ENCODE measurements around the gene NKD1.

The NKD1 gene

GRCh38 chr16:50601341-50601740, 53.1 kb downstream of the NKD1 start:
- DNase-seq (ENCODE audit: low read depth), result no peak

- no peak for DNase-seq (ENCODE audit: low read depth)
Measured at GRCh38 chr16:50602126-50602525, 53.9 kb downstream of the NKD1 start.

- peak; percentile 41 for DNase-seq (ENCODE audit: low read depth)
Measured at GRCh38 chr16:50602531-50603205, 54.5 kb downstream of the NKD1 start.

- no peak for DNase-seq (ENCODE audit: low read depth)
Measured at GRCh38 chr16:50603206-50604064, 55.2 kb downstream of the NKD1 start.

- no peak for DNase-seq (ENCODE audit: low read depth)
Measured at GRCh38 chr16:50604065-50604418, 55.8 kb downstream of the NKD1 start.

- no peak for DNase-seq (ENCODE audit: low read depth)
Measured at GRCh38 chr16:50604610-50605009, 56.4 kb downstream of the NKD1 start.

- DNase-seq (ENCODE audit: low read depth), result no peak
Measured at GRCh38 chr16:50605733-50606430, 57.7 kb downstream of the NKD1 start.

- no peak for DNase-seq (ENCODE audit: low read depth)
Measured at GRCh38 chr16:50606431-50607050, 58.3 kb downstream of the NKD1 start.

GRCh38 chr16:50607051-50607431, 58.8 kb downstream of the NKD1 start:
- no peak for DNase-seq (ENCODE audit: low read depth)

GRCh38 chr16:50607447-50607846, 59.3 kb downstream of the NKD1 start:
- no peak for DNase-seq (ENCODE audit: low read depth)

- no peak for DNase-seq (ENCODE audit: low read depth)
Measured at GRCh38 chr16:50607970-50608557, 59.9 kb downstream of the NKD1 start.

- no peak for DNase-seq (ENCODE audit: low read depth)
Measured at GRCh38 chr16:50609049-50609448, 60.9 kb downstream of the NKD1 start.

GRCh38 chr16:50609471-50609870, 61.3 kb downstream of the NKD1 start:
- DNase-seq (ENCODE audit: low read depth), result no peak

- no peak for DNase-seq (ENCODE audit: low read depth)
Measured at GRCh38 chr16:50610331-50611262, 62.4 kb downstream of the NKD1 start.

- no peak for DNase-seq (ENCODE audit: low read depth)
Measured at GRCh38 chr16:50611332-50611934, 63.2 kb downstream of the NKD1 start.

GRCh38 chr16:50611995-50612848, 64.0 kb downstream of the NKD1 start:
- DNase-seq (ENCODE audit: low read depth), result no peak

- DNase-seq (ENCODE audit: low read depth), result no peak
Measured at GRCh38 chr16:50612849-50613198, 64.6 kb downstream of the NKD1 start.

GRCh38 chr16:50613281-50613963, 65.2 kb downstream of the NKD1 start:
- DNase-seq (ENCODE audit: low read depth), result no peak

GRCh38 chr16:50613964-50614474, 65.8 kb downstream of the NKD1 start:
- no peak for DNase-seq (ENCODE audit: low read depth)

All from activated T-helper 1 cell treated with Interleukin-2 at 50 U/mL for 16 hours (primary cell).